Measurements from ENCODE around the gene MRPS22. TPM values are rescaled to one million over a fixed set of nuclear protein-coding genes. Genes with fewer than 3 reads are reported as not detected.

The MRPS22 gene
- total and polyA plus RNA-seq, 9 of the 15 experiments (the other 6 are each of a cell fraction or from before 2014, with no cell fraction given), result 148 to 397 (median 229) TPM

- TF ChIP-seq ZNF592 (IDR thresholded peaks at IDR 0.05) (no peak), CCNT2 (IDR thresholded peaks at IDR 0.05; ENCODE audit: borderline replicate concordance, extremely low read depth, insufficient read length, low read depth, low read length) (no peak), ZNF644 (tag; IDR thresholded peaks at IDR 0.05; ENCODE audit: low read depth) (no peak), FOXP4 (CRISPR knock-in tag; IDR thresholded peaks at IDR 0.05; ENCODE audit: borderline replicate concordance) (no peak), ESRRA (IDR thresholded peaks at IDR 0.05; ENCODE audit: borderline replicate concordance, low read depth) (peak; percentile 33; the same call in 1 of the 2 replicates), MEF2D (tag; conservative IDR thresholded peaks at IDR 0.05; ENCODE audit: low read depth) (no peak), BHLHE40 (IDR thresholded peaks at IDR 0.05; ENCODE audit: low read length) (no peak), TBL1XR1 (IDR thresholded peaks at IDR 0.05; ENCODE audit: low read length in 2 of 2) (no peak), POU5F1 (IDR thresholded peaks at IDR 0.05; ENCODE audit: borderline replicate concordance, low read depth, low read length, partially characterized antibody) (no peak), TAL1 (IDR thresholded peaks at IDR 0.05) (no peak), ZNF707 (CRISPR knock-in tag; conservative IDR thresholded peaks at IDR 0.05) (no peak), SIRT6 (IDR thresholded peaks at IDR 0.05; ENCODE audit: low read depth, low read length) (no peak), XRCC5 (IDR thresholded peaks at IDR 0.05; ENCODE audit: low read depth, low read length) (no peak; the same call in 1 of the 2 replicates), USF2 (CRISPR knock-in tag; IDR thresholded peaks at IDR 0.05) (no peak), MAFF (IDR thresholded peaks at IDR 0.05; ENCODE audit: low read length) (peak; percentile 76; the same call in 1 of the 2 replicates), AFF4 (CRISPR knock-in tag; IDR thresholded peaks at IDR 0.05) (peak; percentile 25; the same call in 1 of the 2 replicates)
Observed at GRCh38 chr3:139389552-139390368, 45.9 kb downstream of the MRPS22 start, which contains the start of gene COPB2 (continued).
